HG03439 (cell line): ENCODE data around the gene RNF144B.
A peak's percentile ranks its signal among the peaks of the same experiment; 100 is the strongest.

Experiments
- ATAC-seq: cut with Tn5 transposase; IDR thresholded peaks from one replicate; pipeline ENCODE4 v1.9.1; 2021; ENCODE audit warnings: mild to moderate bottlenecking, moderate library complexity; ENCODE audit not compliant: unreplicated experiment

The RNF144B gene

GRCh38 chr6:18477301-18477941, 90.3 kb downstream of the RNF144B start:
- no peak for ATAC-seq

GRCh38 chr6:18478610-18479009, 91.5 kb downstream of the RNF144B start:
- ATAC-seq: no peak

GRCh38 chr6:18481870-18482269, 94.7 kb downstream of the RNF144B start:
- no peak for ATAC-seq

GRCh38 chr6:18485660-18486435, 98.7 kb downstream of the RNF144B start:
- no peak for ATAC-seq

GRCh38 chr6:18488004-18488403, 100.9 kb downstream of the RNF144B start:
- ATAC-seq: no peak

- ATAC-seq: no peak
These were observed 101.5 kb downstream of the RNF144B start for GRCh38 chr6:18488526-18489270.

GRCh38 chr6:18489335-18489734, 102.2 kb downstream of the RNF144B start:
- no peak for ATAC-seq

- ATAC-seq: no peak
These were observed 104.3 kb downstream of the RNF144B start for GRCh38 chr6:18491308-18492045.

- ATAC-seq: no peak
These were observed 105.8 kb downstream of the RNF144B start for GRCh38 chr6:18492972-18493371.

GRCh38 chr6:18493382-18493891, 106.3 kb downstream of the RNF144B start:
- ATAC-seq: no peak

GRCh38 chr6:18493925-18494324, 106.8 kb downstream of the RNF144B start:
- ATAC-seq: no peak

- no peak for ATAC-seq
These were observed 108.1 kb downstream of the RNF144B start for GRCh38 chr6:18495236-18495635.

GRCh38 chr6:18496462-18496861, 109.3 kb downstream of the RNF144B start:
- ATAC-seq: no peak

GRCh38 chr6:18497006-18497405, 109.9 kb downstream of the RNF144B start:
- no peak for ATAC-seq

- ATAC-seq: no peak
These were observed 111.3 kb downstream of the RNF144B start for GRCh38 chr6:18498408-18498807.

GRCh38 chr6:18500921-18501662, 113.9 kb downstream of the RNF144B start:
- ATAC-seq: no peak

- no peak for ATAC-seq
These were observed 114.5 kb downstream of the RNF144B start for GRCh38 chr6:18501663-18502013.

GRCh38 chr6:18503206-18503592, 116.0 kb downstream of the RNF144B start:
- ATAC-seq: no peak

GRCh38 chr6:18503593-18504231, 116.6 kb downstream of the RNF144B start:
- peak; percentile 73 for ATAC-seq

GRCh38 chr6:18504232-18504596, 117.1 kb downstream of the RNF144B start:
- ATAC-seq: no peak
